ENCODE results near the gene ABCG1. TPM values are rescaled to one million over a fixed set of nuclear protein-coding genes. Genes with fewer than 3 reads are reported as not detected.

Gene ABCG1
- total RNA-seq, 3 donors from 2014 or later, result 10.6 to 26.2 (median 23.7) TPM

DNA sequence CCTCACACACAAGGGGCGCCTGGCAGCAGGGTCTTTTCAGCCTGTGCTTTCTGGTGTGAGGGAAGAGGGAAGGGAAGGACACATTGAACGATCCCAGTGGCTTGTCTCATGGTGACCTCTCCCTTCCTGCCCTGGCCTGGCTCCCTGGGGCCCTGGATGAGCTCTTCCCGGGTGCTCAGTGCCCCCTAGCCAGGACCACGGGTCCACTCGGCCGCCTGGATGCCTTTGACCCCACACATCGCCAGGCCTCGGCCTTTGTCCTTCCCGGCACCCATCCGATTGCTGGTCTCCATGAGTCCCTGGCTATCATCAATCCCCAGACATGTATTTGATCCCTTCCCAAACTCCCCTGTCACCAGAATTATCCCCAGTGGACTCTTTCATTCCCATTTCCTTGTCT, 102.3 kb downstream of the ABCG1 start:
- no peak for DNase-seq (ENCODE audit: low spot score in 2 of 2)

DNA sequence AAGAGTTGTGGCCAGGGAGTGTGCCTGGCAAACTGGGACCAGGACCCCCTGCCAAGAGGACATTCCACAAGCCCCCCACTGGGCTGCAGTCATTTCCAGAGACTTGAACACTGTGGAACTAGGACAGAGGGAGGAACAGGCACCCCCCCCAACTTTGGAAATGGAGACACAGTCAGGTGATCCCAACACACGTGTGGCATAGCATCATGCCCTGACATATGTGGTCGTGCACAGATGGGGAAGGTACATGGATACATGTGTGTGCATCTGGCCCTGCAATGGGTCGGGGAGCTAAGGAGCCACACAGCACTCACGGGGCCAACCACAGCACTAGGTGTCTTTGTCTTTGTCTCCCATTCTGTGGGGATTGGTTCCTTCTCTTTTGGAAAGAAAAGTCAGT, 102.9 kb downstream of the ABCG1 start:
- no peak overlapping the region for H3K4me3 ChIP-seq
- no peaks in the 10 kb centered on the region for H3K36me3 ChIP-seq
- no peak overlapping the region for H3K27ac ChIP-seq
- TF ChIP-seq CTCF (IDR thresholded peaks at IDR 0.05), result no peak
- TF ChIP-seq POLR2AphosphoS5 (IDR thresholded peaks at IDR 0.05), result no peak
- no peak for TF ChIP-seq POLR2A (IDR thresholded peaks at IDR 0.05)
- H3K9me3 ChIP-seq, result no peaks in the 10 kb centered on the region
- H3K4me1 ChIP-seq, result no peaks in the 10 kb centered on the region
- no peaks in the 10 kb centered on the region for H3K27me3 ChIP-seq
- intact Hi-C loops (cut with DNase I; ENCODE audit: low total_unique reads), result no loop called here
- no peak for DNase-seq (ENCODE audit: low spot score in 2 of 2)

More for the DNA sequence above, 102.3 kb downstream of the ABCG1 start:
- Histone ChIP-seq H3K27me3 (no peaks in the 10 kb centered on the region), H3K27ac (no peak overlapping the region), H3K4me3 (no peak overlapping the region), H3K9me3 (no peaks in the 10 kb centered on the region), H3K4me1 (no peaks in the 10 kb centered on the region), H3K36me3 (no peaks in the 10 kb centered on the region)
- TF ChIP-seq POLR2AphosphoS5 (IDR thresholded peaks at IDR 0.05) (no peak), POLR2A (IDR thresholded peaks at IDR 0.05) (no peak), CTCF (IDR thresholded peaks at IDR 0.05) (no peak)
- intact Hi-C loops (cut with DNase I; ENCODE audit: low total_unique reads), result no loop called here

- no peaks in the 10 kb centered on the region for H3K36me3 ChIP-seq
- DNase-seq (ENCODE audit: low spot score in 2 of 2), result no peak
- intact Hi-C loops (cut with DNase I; ENCODE audit: low total_unique reads), result no loop called here
- TF ChIP-seq CTCF (IDR thresholded peaks at IDR 0.05) (no peak), POLR2A (IDR thresholded peaks at IDR 0.05) (no peak), POLR2AphosphoS5 (IDR thresholded peaks at IDR 0.05) (no peak)
- no peak overlapping the region for H3K27ac ChIP-seq
- H3K9me3 ChIP-seq, result no peaks in the 10 kb centered on the region
- no peaks in the 10 kb centered on the region for H3K4me1 ChIP-seq
- H3K27me3 ChIP-seq, result no peaks in the 10 kb centered on the region
- no peak overlapping the region for H3K4me3 ChIP-seq
These were observed 106.0 kb downstream of the ABCG1 start for GRCh38 chr21:42324896-42325295.

DNA sequence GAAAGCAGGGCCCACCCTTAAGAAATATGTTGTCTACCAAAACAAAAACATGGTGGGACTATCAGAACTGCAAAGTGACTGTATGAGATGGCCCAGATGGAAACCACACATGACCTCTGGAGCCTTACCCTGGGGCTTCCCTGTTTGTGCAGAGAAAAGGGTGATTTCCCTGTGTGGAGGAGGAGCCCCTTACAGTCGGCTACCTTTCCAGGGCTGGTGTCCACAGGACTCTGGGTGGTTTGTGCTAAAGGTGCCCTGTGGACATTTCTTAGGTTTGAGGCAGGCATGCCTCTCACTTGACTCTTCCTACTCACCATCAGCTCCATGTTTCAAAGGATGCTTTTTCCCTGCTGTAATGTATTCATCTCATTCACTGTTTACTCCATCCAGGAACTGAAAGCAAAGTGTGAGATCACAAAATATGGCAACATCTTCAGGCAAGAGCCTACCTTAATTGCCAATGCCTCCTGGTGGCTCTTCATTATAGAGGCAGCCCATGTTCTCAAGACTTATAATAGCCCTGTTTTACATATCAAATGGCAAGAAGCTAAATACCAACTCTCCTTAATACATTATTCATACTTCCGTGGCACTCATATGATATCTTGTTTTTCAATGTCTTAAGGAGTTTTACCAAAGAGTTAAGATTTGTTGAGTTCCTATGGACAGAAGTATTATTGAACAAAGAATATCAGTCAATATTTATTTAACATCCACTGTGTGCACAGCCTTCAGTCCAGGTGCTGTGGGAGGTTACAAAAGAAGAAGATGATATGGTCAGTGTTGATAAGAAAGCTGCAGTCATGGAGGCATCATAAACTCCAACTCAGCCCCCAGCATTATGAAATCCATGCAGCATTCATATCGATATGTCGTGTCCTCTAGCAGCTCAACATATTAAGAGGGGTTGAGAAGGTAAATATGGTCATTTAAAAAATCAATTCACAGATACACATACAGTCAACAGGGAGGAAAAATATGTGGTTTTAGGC, 111.7 kb downstream of the ABCG1 start:
- peaks cover 0 to 10% of the 10 kb centered on the region in 2 donors for H3K9me3 ChIP-seq
- intact Hi-C loops (cut with DNase I; ENCODE audit: low total_unique reads), result loop anchor here (5.0 kb wide), 1 partner anchor 873 kb away; no protein-coding TSS in a partner anchor
- no peaks in the 10 kb centered on the region for H3K36me3 ChIP-seq
- no peaks in the 10 kb centered on the region for H3K27me3 ChIP-seq
- H3K4me3 ChIP-seq, result no peak overlapping the region
- H3K27ac ChIP-seq, result no peak overlapping the region
- no peak for TF ChIP-seq CTCF (IDR thresholded peaks at IDR 0.05)
- no peak for TF ChIP-seq POLR2A (IDR thresholded peaks at IDR 0.05)
- TF ChIP-seq POLR2AphosphoS5 (IDR thresholded peaks at IDR 0.05), result no peak
- H3K4me1 ChIP-seq, result no peaks in the 10 kb centered on the region
- DNase-seq (ENCODE audit: low spot score in 2 of 2), result no peak

DNA sequence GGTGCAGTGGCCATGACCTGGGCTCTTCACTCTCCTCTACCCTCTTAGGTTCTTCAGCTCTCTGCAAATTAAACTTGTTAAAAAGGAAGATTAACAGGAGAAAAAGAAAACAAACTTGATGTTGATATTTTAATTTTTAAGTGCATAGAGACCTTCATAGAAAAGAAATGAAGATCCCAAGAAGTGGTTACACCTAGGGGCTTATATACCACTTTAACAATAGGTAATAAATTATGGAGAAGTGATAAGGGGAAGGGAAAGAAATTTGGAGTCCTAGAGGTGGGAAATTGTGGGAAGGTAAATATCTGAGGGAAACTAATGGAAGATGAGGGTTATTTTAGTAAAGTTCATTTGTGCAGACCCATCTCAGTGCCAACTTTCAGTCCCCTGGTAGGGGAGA, 112.7 kb downstream of the ABCG1 start:
- Histone ChIP-seq H3K27me3 (no peaks in the 10 kb centered on the region), H3K9me3 (peaks cover 0 to 10% of the 10 kb centered on the region in 2 donors), H3K4me3 (no peak overlapping the region), H3K36me3 (no peaks in the 10 kb centered on the region), H3K4me1 (no peaks in the 10 kb centered on the region), H3K27ac (no peak overlapping the region)
- TF ChIP-seq CTCF (IDR thresholded peaks at IDR 0.05) (no peak), POLR2A (IDR thresholded peaks at IDR 0.05) (no peak), POLR2AphosphoS5 (IDR thresholded peaks at IDR 0.05) (no peak)
- no peak for DNase-seq (ENCODE audit: low spot score in 2 of 2)
- intact Hi-C loops (cut with DNase I; ENCODE audit: low total_unique reads), result loop anchor here (5.0 kb wide), 1 partner anchor 874 kb away; no protein-coding TSS in a partner anchor
